HG02870 (cell line): Measurements from ENCODE around the gene LRRC75A.

Source experiments
- ATAC-seq: cut with Tn5 transposase; IDR thresholded peaks from one replicate; pipeline ENCODE4 v1.9.1; 2021; ENCODE audit warnings: mild to moderate bottlenecking, moderate library complexity; ENCODE audit not compliant: unreplicated experiment

The LRRC75A gene

DNA sequence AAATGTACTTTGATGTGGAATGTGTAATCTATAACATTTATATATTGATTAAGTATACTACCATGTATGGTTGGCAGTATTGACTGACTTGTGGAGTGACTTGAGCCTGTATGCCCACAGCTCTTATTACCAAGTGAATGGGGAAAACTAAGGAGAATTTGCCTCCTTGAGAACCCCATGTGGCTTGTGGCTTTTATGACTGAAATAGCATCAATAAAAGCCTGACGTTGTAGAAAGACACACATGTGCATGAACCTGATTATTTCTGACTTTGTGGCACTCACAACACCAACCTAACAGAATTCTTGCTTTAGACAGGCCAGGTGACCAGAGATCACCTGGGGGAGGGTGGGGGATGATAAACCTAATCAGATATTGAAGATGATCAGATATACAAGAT lies 2.1 kb upstream of the LRRC75A start:
- no peak for ATAC-seq

DNA sequence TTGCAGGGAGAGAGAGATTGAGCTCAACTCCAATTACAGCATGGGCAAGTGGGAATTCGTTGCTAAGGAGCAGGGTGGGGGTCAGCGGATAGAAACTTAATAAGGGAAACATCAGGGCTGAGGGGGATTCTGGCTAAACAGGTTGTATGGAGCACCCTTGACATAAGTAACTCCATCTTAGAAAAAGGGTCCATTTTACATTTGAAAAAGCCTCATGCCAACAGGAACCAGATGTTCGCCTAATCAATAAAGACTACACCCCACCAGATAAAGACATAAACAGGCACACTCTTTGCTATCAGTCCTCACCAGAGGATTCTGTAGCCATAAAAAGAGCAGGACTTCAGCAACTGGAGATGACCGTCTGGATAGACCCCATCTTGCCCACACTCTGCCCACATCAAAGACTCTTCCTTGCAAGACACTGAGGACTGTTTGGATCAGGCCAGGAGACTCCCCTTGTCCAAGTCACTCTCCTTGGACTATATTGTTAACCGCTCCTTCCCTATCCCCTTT lies 1.6 kb upstream of the LRRC75A start:
- ATAC-seq = no peak

DNA sequence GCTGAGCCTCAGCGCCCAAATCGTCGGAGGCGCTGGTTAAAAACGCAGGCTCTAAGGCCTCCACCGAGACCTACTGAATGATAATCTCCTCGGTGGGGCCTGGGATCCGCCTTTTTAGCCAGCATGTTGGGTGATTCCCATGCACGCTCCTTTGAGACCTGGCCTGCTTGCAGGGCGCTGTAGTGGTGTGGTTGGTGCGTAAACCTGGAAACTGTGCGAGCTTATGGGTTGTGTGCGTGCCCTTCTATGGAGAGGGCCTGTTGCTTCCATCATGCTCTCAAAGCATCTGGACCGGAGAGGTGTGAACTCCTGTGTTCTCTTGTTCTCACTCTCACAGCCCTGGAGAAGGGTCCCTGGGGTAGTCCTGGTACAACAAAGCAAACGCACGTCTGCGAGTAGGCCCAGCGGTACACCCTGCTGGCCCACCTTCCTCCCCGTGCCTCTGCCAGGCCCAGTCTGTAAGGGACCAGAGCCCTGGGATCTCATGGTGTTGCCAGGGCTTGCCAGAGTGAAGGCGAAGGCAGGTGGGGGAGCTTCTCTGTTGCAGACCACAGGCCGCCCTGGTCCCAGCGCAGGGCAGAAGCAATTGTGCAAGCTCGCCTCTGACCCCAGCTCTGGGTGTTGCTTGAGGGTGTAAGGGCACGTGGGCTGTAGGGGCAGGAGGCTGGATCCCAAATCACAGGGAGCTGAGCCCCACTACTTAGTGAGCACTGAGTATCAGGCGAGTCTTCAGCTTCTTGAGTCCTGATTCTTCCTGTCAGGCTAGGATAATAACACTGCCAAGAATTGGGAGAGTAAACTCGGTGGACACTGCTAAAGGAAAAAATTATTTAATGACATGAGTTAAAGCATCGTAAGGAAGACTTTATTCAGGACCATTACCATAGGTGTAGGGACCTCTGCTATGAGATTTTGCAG lies 879 bp upstream of the LRRC75A start:
- ATAC-seq = no peak

DNA sequence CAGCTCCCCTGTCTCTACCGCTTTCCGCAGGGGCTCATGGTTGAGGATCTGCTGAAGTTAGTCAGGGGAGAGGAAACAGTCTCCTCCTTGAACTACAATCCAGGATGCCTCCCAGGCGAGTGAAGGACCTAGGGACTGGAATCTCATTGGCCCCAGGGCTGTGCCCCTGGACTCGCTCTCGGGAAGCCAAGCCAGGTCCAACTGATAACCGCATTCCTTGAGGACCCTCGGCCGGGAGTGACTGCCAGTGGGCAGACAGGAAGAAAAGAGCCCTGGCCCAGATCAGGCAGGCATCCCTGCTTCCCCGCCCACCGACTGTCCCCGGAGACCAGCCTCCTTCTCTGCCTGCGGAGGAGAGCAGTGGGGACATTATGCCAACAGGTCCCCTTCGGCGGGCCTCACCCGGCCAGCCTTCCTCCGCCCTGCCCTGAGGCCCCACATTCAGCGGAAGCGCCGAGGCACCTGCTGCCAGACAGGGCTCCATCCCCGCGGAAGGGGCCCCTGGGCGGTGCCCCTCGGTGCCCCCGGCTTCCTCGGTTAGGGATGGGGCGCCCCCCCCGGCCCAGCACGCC lies 776 bp downstream of the LRRC75A start:
- ATAC-seq = no peak

DNA sequence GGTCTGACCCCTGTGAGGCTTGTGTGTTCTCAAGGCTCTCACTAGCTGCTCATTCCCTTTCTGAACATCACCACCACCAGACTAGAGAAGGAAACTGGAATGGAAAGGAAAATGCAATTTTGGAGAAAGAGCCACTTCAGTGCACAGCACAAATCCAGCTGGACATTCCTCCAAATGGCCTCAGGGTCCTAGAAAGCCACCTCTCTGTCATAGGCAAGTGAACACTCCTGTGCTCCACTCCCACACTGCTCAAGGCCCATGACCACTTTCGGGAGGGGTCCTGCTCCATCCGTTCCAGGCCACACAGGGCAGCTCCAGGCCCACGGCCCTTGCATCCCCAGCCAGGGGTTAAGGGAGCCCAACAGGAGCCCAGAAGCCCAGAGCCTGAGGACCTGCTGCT lies 2.6 kb downstream of the LRRC75A start:
- ATAC-seq = no peak

DNA sequence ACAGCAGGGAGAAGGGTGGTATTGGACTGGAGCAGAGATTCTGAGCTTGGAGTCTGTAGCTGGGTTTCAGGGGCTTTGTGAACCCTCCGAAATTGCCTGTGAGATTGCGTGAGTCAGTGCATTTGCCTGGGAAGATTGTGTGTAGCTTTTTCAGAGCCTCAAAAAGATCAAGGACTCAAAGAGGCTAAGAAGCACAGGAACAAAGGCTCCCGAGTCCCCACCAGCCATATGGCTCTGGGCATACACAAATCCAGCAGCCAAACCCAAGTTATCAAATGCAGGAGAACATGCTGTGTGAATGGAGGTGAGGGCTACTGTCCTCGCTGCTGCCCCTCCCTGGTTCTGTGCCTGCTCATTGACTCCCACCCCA lies 3.0 kb downstream of the LRRC75A start:
- no peak for ATAC-seq

DNA sequence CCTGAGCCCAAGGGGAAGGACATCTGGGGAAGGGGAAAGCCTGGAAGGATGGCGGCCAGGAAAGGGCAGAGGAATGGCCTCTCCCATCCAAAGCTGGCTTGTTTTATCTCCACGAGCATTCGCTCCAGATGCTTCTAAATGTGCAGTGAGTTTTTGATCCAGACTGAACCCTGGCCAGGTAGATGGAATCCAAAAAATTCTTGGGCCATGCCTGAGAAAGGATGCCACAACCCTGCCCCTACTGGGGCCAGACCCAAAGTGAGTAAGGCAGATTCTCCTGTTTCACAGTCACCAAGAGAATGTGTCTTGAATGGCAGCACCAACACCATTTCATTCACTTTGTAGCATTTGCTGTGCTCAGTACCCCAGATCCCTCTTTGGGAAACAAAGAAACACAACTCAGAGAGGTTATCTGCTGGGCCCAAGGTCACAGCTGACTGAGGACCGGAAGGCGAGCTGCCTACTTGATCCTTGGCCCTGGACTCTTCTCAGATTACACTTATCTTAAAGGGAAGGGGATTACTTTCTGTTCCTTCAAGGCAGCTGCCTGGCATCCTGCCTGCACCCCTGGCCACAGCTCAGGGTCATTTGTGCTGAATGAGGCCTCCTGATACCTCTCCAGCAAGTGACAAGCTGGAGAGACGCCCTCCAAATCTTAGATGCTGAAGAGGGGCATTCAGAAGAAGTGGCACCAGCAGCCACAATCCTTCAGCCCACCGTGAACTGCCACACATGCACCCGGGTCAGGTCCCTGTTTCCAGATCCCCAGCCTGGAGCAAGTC lies 3.6 kb downstream of the LRRC75A start:
- no peak for ATAC-seq

DNA sequence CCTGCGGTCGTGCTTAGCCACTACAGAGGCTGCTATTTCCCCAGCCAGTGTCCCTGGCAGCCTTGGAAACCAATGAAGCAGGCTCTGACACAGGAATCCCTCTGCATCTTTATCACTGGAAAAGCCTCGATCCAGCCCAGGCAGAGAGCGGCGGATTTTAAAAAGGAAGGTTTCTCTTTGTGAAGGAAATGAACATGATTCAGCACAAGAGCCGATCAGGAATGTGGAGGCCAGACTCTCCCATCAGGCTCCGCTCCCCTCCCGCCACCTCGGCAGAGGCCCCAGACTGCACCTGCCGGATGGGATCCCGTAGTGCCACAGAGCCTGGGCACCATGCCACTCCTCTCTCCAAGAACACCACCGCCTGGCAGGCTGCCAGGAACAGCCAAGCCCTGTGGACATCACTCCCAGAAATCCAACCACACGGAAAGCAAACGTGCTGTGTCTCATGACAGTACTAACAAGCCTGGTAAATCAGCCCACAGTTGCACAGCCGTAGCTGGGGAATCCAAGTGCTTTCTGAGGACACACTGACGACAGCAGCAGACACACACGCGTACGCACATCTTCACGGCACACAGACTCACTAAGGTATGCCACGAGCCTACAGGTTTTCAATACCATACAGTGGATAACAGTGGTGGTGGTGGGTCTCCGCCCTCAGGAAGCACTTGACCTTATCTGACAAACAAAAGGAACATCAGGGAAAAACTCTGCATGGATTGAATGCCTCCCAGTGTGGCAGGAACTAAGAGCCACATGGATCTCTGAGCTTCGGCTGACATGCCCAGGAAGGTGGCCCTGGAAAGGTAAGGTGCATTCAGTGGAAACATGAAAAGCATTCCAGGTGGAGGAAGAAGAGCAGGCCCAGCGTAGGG lies 5.4 kb downstream of the LRRC75A start:
- no peak for ATAC-seq

DNA sequence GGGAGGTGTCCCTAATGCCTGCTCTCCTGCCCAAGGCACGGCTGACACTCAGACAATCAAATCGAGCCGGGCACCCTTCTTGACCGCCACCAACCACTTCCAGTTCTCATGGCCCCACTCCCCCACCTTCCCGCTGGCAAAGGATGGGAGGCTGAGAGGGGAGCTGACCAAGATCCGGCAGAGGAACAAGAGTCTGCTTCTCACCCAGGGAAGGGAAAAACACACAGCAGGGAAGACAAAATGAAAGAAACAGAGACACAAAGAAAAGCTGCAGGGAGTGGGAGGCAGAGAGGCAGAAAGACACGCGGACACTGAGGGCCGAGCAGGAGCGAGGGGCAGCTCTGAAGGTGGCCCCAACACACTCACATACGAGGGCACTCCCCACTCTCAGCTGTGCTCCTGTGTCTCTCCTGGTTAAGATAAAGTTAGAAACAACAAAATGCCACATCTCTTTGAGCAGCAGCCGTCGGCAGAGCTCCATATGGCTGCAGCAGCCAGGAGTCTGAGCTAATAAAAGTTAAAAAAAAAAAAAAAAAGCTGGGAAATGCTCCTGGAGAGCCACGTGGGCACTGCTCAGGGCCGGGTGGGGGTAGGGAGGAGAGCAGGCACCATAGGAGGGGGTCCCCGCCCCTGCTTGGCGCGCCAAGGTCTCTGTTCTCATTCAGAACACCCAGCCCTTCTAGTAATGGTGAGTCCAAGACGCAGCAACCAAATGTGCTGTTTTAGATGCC lies 7.4 kb downstream of the LRRC75A start:
- no peak for ATAC-seq

DNA sequence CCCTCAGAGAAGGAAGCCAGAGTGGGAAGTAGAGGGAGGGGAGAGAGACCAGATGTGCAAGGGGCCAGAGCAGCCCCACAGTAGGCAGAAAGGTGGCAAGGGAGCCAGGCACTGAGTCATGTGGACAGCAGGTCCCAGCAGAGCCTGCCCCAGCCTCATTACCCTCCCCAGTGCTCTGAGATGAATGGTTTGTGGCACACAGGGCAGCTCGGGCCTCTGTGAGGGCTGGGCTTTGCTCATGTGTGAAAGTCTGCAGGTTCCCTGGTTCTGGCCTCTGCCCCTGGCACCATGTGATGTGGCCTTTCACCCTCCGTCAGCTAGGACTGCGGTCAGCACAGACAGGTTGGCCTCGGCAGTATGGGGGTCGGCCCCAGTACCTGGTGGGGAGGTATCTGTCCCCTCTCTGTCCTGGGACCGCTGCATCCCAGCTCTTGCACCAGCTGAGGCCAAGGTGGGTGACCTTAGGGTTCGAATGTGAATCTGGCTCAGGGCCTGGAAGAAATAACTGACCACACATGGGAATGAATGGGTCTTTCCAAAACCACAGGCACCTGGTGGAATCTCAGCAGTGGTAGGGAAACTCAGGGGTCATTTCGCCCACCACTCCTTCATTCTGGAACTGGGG lies 8.9 kb downstream of the LRRC75A start:
- ATAC-seq = no peak

DNA sequence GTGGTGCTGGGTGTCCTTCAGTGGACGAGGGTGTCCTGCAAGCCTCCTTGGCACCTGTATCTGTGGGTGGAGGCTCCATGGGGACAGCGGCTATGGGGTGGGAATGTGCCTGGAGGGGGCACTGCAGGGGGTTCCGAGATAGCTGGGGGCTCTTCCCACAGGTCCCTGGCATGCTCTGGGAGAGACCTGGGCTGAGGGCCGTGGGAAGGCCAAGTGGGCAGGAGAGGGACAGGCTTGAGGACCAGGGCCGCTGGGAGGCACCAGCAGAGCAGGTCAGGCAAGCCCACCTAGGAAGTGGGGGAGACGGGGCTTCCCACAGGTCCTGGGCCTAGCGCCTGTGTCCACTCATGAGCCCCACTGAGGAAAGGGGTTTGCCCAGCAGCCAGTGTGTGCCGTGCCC lies 9.7 kb downstream of the LRRC75A start:
- ATAC-seq = no peak

DNA sequence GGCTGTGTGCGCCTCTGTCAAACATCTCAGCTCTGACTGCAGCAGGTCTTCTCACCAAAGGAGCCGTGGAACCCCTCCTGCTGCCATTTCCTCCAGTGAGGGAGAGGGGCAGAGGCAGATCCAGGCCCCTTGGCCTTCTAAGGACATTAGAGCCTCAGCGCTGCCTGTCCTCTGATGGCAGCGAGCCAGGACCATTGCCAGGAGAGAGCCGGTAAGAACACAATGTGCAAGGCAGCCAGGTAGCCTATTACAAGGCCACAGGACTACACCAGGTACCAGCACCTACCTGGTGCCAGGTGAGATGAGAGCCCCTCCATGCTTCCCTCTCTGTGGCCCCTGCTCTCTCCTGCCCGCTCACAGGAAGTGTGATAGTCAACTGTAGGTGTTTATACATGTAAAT lies 11.0 kb downstream of the LRRC75A start:
- ATAC-seq = no peak

DNA sequence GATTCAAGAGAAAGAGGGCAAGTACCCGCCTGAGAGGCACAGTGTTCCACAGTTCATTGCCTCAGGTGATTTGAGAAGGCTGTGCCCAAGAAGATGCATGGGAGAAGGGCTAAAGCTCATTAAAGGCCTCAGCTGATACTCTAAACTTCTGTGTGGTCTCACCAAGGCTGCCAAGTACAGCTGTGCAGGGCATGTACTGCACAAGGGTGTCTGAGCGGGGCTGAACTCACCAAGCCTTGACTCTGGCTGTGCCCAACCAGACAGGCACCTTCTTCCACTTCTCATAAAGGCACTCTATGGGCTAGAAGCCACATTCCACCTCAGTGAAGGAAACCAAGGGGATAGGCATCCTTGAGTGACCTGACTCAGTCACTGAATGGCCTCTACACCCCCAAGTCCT lies 12.7 kb downstream of the LRRC75A start:
- ATAC-seq = no peak

DNA sequence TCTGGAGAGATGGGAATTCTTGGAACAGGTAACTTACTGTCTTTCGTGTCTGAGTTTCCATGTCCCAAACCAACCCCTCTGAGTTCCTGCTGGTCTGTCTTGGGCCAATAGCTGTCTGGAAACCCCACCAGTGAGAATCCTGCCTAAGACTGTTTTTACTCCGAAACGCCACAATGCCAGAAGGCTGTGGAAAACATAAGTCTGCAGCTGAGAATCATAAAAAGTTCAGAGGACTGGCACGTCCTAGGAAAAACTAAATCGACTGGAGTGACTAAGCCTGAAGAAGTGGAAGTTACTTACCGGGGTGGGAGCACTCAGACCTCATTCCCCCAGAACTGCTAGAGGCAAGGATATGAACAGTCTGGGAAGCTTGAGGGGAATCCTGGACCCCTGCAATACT lies 13.3 kb downstream of the LRRC75A start:
- ATAC-seq = no peak

DNA sequence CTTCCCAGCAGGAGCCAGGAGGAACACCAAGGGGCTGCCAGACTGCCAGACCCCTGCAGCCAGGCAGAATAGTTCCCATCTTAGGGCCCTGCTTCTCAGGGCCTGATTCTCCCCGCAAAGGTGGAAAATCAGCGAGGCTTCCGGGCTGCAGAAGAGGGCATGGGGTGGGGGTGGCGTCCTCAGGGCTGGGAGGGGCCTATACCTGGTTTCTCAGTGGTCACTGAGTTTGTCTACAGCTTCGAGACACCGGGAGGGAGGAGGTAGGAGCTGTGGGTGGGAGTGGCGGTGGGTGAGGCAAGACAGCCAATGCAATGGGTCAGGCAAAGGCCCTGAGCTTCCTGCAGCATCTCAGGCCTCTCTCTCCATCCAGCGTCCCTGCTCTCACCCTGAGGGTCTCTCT lies 14.3 kb downstream of the LRRC75A start:
- ATAC-seq = no peak

DNA sequence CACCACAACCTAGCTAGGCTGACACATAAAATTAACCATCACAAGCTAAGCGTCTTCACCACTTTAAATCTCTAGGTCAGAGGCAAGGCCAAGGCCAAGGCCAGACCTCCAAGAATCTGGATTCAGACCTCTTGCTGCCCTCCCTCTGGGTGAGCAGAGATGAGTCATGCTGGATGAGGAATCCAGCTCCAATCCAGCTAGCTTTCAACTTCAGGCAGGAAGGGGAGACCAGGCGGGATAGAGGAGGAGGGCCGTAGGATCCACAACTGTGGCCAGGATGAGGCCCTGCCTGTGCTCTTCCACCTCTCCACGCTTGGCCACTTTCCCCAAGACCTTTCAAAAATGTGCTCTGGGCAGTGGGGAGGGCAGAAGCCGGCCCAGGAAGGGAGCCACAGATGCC lies 14.7 kb downstream of the LRRC75A start:
- ATAC-seq = no peak

DNA sequence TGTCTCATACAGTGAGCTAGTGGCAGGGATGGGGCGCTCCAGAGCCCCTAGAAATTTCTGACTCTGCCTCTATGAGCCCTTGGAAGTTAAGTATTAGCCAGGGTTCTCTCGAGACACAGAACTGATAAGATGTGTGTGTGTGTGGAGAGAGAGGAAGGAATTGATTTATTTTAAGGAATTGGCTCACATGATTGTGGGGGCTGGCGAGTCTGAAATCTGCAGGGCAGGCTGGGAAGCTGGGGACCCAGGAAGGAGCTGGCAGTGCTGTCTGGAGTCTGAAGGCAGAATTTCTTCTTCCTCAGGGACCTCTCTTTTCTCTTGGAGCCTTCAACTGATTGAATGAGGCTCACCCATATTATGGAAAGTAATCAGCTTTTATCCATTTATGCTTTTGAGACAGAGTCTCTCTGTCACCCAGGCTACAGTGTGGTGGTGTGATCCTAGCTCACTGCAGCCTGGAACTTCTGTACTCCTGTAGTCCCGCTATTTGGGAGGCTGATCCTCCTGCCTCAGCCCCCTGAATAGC lies 16.8 kb downstream of the LRRC75A start:
- no peak for ATAC-seq

DNA sequence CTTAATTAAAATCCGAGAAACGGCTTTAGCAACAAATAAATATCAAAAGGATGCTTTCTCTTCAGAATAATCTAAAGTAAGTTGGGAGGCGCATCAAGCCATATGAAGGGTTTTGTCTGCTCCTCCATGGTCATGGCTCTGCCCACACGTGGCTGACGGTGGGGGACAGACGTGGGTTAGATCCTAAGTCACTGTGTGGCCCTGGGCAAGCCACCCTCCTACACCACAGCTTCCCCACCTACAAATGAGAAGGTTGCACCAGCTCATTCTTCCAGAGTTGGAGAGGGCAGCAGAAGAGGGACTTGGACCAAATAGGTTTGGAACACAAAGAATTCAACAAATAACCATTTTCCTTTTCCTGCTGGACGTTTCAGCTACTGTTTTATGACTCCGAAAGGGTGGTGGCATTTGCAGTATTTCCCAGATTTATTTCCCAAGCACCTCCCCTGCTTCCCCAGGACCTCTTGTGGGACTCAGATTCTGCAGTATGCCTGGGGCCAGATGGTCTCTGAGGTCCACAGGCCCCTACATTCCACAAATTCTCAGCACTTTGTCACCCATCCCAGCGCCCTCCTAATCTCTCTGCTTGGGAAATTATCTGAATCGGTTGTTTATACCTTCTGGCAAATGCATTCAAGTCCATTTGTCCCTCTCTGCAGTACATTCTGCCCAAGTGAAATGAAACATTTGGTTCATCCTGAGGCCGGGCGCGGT lies 17.8 kb downstream of the LRRC75A start:
- ATAC-seq = no peak
